HG03460 (cell line): ENCODE data around the gene PIMREG.

Experiments used
- ATAC-seq: cut with Tn5 transposase; IDR thresholded peaks from one replicate; pipeline ENCODE4 v1.9.1; 2021; ENCODE audit not compliant: unreplicated experiment

Gene PIMREG

DNA sequence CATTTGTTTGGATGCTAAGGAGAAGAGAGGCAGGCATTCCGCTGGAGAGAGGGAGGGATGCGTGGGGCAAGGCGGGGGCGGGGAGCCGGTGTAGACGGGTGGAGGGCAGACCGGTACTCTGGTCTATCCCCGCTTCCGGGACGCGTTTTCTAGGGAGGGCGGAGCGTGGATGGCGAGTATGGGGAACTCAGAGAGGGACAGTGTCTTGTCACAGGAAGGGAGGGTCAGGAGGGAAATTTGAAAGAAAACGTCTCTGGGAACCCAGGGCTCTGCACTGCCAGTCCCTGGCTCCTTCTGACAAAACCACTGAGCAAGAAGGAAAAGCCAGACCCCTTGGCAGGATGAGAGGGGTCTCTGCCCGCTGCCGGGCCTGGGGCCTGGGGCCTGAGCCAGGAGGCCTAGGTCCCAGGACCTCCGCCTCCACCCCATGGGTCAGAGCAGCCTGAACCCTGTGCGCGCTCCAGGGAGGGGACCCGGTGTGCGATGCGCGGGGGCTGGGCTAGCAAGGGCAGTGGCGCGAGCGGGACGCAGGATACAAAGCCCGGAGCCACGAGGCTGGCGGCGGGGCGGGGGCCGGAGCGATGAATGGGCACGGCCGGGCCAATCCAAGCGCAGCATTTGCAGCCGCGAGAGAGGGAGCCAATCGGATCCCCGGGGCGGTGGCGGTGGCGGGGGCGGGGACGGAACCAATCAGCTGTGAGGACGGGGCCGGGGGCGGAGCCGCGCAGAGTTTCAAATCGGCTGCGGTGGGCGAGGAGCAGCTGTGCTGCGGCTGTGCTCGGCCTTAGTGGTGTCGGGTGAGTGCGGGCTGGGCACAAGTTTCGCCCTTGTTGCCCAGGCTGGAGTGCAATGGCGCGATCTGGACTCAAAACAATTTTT, at the start of gene PIMREG:
Gene PIMREG, plus strand, starts transcription at position 764 of the 879 bp plus-strand sequence. CDS start 656 bp downstream, outside the sequence.
- peak; percentile 85 for ATAC-seq

- no peak for ATAC-seq
Observed at GRCh38 chr17:6398955-6399354, 45.3 kb upstream of the PIMREG start.

GRCh38 chr17:6402258-6402657, 42.0 kb upstream of the PIMREG start:
- ATAC-seq, result no peak

DNA sequence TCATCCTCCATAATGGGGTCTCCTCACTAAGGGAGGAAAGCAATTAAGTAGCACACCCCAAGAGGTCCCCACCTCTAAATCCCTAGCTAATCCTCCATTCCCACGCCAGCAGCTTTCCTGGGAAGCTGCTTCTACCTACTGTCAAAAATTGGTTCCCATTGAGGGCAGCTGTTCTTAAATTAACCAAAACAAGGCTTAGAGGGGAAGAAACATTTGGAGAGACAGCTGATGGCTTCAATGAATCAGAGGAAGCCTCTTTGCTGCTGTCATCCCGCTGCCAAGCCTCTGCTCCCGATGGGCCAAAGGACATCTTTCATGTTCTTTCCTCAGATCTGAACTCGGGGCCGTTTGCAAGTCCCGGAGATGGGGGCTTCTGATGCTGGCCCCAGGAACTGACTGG, 36.0 kb upstream of the PIMREG start:
- ATAC-seq, result no peak

DNA sequence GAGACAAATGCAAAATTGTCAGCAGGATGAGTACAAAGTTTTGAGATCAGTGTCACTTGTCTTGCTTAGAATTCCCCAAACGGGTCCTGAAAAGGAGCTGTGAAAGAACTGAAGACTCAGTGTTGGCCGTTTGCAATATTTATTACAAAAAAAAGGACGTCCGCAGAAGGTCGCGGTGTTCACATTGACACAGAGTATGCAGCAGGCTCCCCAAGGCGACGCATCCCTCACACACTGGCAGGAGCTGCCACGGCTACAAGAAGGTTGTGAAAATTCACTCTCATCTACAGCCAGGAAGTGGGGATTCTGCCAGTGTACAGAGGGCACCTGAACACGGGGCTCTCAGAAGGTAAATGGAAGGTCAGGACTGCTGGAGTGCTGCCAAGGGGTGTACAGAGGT, 35.5 kb upstream of the PIMREG start:
- ATAC-seq, result no peak

DNA sequence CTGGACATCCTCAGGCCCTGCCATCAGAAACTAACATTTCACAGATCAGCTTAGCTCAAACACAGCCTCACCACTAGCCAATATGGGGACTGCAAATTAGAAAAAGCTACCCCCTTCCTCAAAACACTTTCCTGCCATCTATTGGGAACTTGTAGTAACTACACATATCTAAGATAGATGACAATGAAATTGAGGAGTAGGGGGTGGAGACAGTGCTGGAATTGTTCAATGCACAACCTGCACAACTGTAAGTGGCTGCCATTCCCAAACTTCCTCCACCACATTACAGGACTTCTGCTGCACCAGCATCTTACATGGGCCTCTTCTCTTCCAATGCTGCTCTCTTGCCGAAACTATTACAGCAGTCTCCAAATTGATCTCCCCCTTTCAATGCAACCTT, 31.2 kb upstream of the PIMREG start:
- no peak for ATAC-seq

- no peak for ATAC-seq
Observed at GRCh38 chr17:6415616-6416015, 28.6 kb upstream of the PIMREG start.

- no peak for ATAC-seq
Observed at GRCh38 chr17:6420173-6420641, 24.0 kb upstream of the PIMREG start.

- no peak for ATAC-seq
Observed at GRCh38 chr17:6421700-6422604, 22.3 kb upstream of the PIMREG start.

GRCh38 chr17:6422654-6423241, 21.5 kb upstream of the PIMREG start:
- no peak for ATAC-seq

DNA sequence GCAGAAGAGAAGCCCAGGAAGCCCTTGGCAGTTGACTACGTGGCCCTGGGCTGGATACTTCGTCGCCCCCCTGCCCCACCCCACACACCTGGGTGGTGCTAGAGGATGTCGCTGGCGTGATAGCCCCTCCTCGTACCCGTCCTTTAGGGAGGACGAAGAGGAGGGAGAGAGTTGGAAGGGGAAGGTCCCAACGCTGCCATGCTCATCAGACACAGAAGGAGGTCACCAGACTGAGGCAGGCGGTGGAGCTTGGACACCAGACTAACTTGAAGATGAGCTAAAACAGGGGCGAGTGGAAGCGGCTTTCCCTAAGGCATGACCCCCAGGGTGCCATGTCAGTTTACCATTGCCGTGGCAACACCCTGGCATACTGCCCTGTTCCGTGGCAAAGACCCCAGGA, 20.3 kb upstream of the PIMREG start:
- no peak for ATAC-seq

- ATAC-seq, result no peak
Observed at GRCh38 chr17:6425407-6425806, 18.8 kb upstream of the PIMREG start.

GRCh38 chr17:6426356-6427101, 17.7 kb upstream of the PIMREG start:
- no peak for ATAC-seq

DNA sequence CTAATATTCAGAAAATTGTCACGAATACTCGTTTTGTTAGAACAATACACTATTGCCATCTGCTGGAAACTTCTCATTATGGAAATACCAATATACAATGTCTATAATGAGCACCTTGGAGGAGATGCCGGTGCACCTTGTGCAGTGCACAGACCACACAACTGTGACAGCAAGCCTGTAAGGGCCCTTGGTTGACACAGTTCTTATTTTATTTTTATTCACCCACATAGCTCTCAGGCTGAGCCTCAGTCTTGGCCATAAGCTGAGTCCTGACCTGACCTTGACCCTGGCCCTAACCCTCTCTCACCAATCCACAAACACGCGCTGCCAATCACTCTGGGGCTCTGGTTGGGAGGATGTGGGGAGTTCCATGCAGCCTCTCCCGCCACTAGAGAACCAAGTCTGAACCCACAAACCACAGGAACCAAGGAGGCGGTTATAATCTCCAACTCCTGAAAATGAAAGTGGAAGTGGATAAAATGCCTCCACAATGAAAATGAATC, 16.9 kb upstream of the PIMREG start:
- no peak for ATAC-seq

- no peak for ATAC-seq
Observed at GRCh38 chr17:6428207-6428965, 15.9 kb upstream of the PIMREG start.

- no peak for ATAC-seq
Observed at GRCh38 chr17:6429266-6429665, 15.0 kb upstream of the PIMREG start.

- no peak for ATAC-seq
Observed at GRCh38 chr17:6430769-6431168, 13.5 kb upstream of the PIMREG start.

- ATAC-seq, result no peak
Observed at GRCh38 chr17:6435051-6435450, 9.2 kb upstream of the PIMREG start, which contains the start of gene AIPL1. AIPL1 (minus strand) TSS chr17:6435121; CDS start chr17:6435104, 17 bp downstream.

DNA sequence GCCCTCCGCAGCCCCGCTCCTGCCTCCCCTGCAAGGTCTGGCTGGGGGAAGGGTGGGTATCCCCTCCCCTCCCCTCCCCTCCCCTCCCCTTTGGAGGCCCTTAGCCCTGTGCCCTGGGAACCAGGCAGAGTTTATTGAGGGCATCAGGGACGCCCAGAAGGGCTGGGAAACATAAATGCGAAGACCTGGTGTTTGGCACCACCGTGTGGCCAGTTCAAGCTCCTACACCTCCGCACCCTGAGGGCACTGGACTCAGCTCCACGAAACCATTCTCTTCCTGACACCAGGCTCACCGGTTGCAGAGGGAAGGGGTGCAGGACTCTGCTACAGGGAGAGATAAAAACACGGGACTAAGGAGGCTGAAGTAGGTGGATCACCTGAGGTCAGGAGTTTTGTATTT, 8.3 kb upstream of the PIMREG start:
- no peak for ATAC-seq

GRCh38 chr17:6437466-6437865, 6.8 kb upstream of the PIMREG start:
- ATAC-seq, result no peak
